A673 (cell line): ENCODE measurements around the gene FEM1A. TPM values are rescaled to one million over a fixed set of nuclear protein-coding genes. Genes with fewer than 3 reads are reported as not detected.

Experiments
- BruUV-seq: library from RNA; stranded (reverse); fragments of 400-500 nt; replicated peaks from 2 replicates; lab custom pipeline; 2021; lab: Mats Ljungman, UMichigan
- CTCF ChIA-PET: fragments of 300-600 bp; sonication (Branson Sonifier 250); formaldehyde crosslinking; loops from one replicate; lab custom pipeline; 2022; ENCODE audit warnings: antibody characterized with exemption; lab: Charles Lee
- POLR2A ChIA-PET: fragments of 300-600 bp; sonication (Branson Sonifier 250); formaldehyde crosslinking; loops from one replicate; lab custom pipeline; 2022; ENCODE audit warnings: antibody characterized with exemption; ENCODE audit not compliant: low non-redundant PET; lab: Charles Lee
- DNase-seq: peaks from one replicate; pipeline ENCODE4 v3.0.0-alpha.2; 2015; ENCODE audit warnings: low spot score
- H3K27ac ChIP-seq: fragments of 200-600 bp; sonication (generic); 2 replicates; pipeline ENCODE4 v1.5.1; 2016; ENCODE audit warnings: mixed run types, low read depth, mild to moderate bottlenecking, mixed read lengths, antibody characterized with exemption, low read length; ENCODE audit not compliant: poor library complexity, severe bottlenecking
- H3K27me3 ChIP-seq: fragments of 200-600 bp; sonication (generic); replicated peaks from 2 replicates; pipeline ENCODE4 v1.6.1; 2017; ENCODE audit warnings: mixed run types, low read depth, mild to moderate bottlenecking, mixed read lengths, antibody characterized with exemption, low read length; ENCODE audit not compliant: insufficient read depth, poor library complexity
- H3K36me3 ChIP-seq: fragments of 200-600 bp; sonication (generic); 2 replicates; pipeline ENCODE4 v1.6.1; 2016; ENCODE audit warnings: mixed run types, mild to moderate bottlenecking, mixed read lengths, antibody characterized with exemption, low read length; ENCODE audit not compliant: insufficient read depth, poor library complexity, severe bottlenecking
- H3K4me1 ChIP-seq: fragments of 200-600 bp; sonication (generic); 2 replicates; pipeline ENCODE4 v1.6.1; 2017; ENCODE audit warnings: mixed run types, mild to moderate bottlenecking, mixed read lengths, antibody characterized with exemption, low read length; ENCODE audit not compliant: insufficient read depth, poor library complexity, severe bottlenecking
- H3K4me3 ChIP-seq: fragments of 200-600 bp; sonication (generic); 2 replicates; pipeline ENCODE4 v1.5.1; 2016; ENCODE audit warnings: low read depth, mixed run types, mild to moderate bottlenecking, mixed read lengths, low read length; ENCODE audit not compliant: poor library complexity, severe bottlenecking
- H3K9me3 ChIP-seq: fragments of 200-600 bp; sonication (generic); 2 replicates; pipeline ENCODE4 v1.6.1; 2016; ENCODE audit warnings: mixed run types, low read depth, mild to moderate bottlenecking, mixed read lengths, antibody characterized with exemption, low read length; ENCODE audit not compliant: poor library complexity, severe bottlenecking
- CTCF ChIP-seq: fragments of 300-800, 200-600 bp; sonication (generic); conservative IDR thresholded peaks from 2 replicates; pipeline ENCODE4 v1.5.1; 2017; ENCODE audit warnings: low read depth, mild to moderate bottlenecking, antibody characterized with exemption, low read length, moderate library complexity, mixed read lengths
- EZH2 ChIP-seq: fragments of 200-600 bp; sonication (generic); IDR thresholded peaks from 2 replicates; pipeline ENCODE4 v1.6.1; 2017; ENCODE audit warnings: borderline replicate concordance, low read depth, mild to moderate bottlenecking, mixed read lengths, antibody characterized with exemption, low read length; ENCODE audit not compliant: poor library complexity, severe bottlenecking
- intact Hi-C: fragments of 100-400 bp; cut with micrococcal nuclease; formaldehyde crosslinking; loops from one replicate; pipeline ENCODE4 v1.10.0; 2022; ENCODE audit not compliant: unreplicated experiment
- total RNA-seq: library from RNA; stranded (reverse); gene quantifications from 2 replicates; pipeline ENCODE4 v1.2.3, GENCODE V29; 2021

FEM1A gene
- total RNA-seq, 1 experiment from 2014 or later: 18.9 TPM

GRCh38 chr19:4800591-4801081 is 9.1 kb downstream of the FEM1A start:
- TF ChIP-seq CTCF (no peak), EZH2 (no peak)
- Histone ChIP-seq H3K9me3 (no peaks in the 10 kb centered on the region), H3K27me3 (no peaks in the 10 kb centered on the region), H3K36me3 (peaks cover 6% of the 10 kb centered on the region), H3K27ac (no peak overlapping the region), H3K4me3 (no peak overlapping the region), H3K4me1 (no peaks in the 10 kb centered on the region)
- ChIA-PET CTCF (interaction anchor here (0.8 kb wide), 1 partner anchor 239 kb away, joined by 4 read pairs; no protein-coding TSS in a partner anchor), POLR2A (no interaction called here)
- intact Hi-C loops: no loop called here
- no peak for DNase-seq
- no TSS peak for BruUV-seq

GRCh38 chr19:4801085-4801619 is 9.6 kb downstream of the FEM1A start:
- no peak for TF ChIP-seq CTCF
- CTCF ChIA-PET: interaction anchor here (0.7 to 0.8 kb wide), 2 partner anchors 106 to 238 kb away, joined by 4 read pairs; no protein-coding TSS in a partner anchor
- BruUV-seq: no TSS peak

GRCh38 chr19:4802711-4803110 is 11.2 kb downstream of the FEM1A start:
- TF ChIP-seq CTCF: no peak
- TF ChIP-seq EZH2: no peak
- POLR2A ChIA-PET: no interaction called here
- H3K27ac ChIP-seq: no peak overlapping the region
- H3K4me1 ChIP-seq: no peaks in the 10 kb centered on the region
- DNase-seq: no peak
- no peak overlapping the region for H3K4me3 ChIP-seq
- no TSS peak for BruUV-seq
- H3K9me3 ChIP-seq: no peaks in the 10 kb centered on the region
- intact Hi-C loops: no loop called here
- no peaks in the 10 kb centered on the region for H3K36me3 ChIP-seq
- CTCF ChIA-PET: no interaction called here
- no peaks in the 10 kb centered on the region for H3K27me3 ChIP-seq

More at GRCh38 chr19:4801085-4801619, 9.6 kb downstream of the FEM1A start:
- Histone ChIP-seq H3K4me3 (no peak overlapping the region), H3K9me3 (no peaks in the 10 kb centered on the region), H3K4me1 (no peaks in the 10 kb centered on the region), H3K27me3 (no peaks in the 10 kb centered on the region), H3K27ac (no peak overlapping the region), H3K36me3 (peaks cover 6% of the 10 kb centered on the region)
- DNase-seq: no peak
- intact Hi-C loops: no loop called here
- POLR2A ChIA-PET: no interaction called here
